CD4-positive, alpha-beta T cell treated with Interleukin-6 at 100 ng/mL for 8 hours (primary cell): ENCODE results near the gene KRTAP5-8.
"Not testable (repeated sequence)": the region's sequence is repeated elsewhere in the genome, so short reads cannot be mapped to it uniquely, and the experiment has no call there.

Experiments used
- DNase-seq: peaks from one replicate; pipeline ENCODE4 v3.0.0-alpha.2; 2020; ENCODE audit warnings: mixed read lengths, low spot score

The KRTAP5-8 gene

GRCh38 chr11:71507102-71507501 is 30.7 kb upstream of the KRTAP5-8 start:
- no peak for DNase-seq

GRCh38 chr11:71518506-71519471 is 19.0 kb upstream of the KRTAP5-8 start:
- DNase-seq: no peak

DNA sequence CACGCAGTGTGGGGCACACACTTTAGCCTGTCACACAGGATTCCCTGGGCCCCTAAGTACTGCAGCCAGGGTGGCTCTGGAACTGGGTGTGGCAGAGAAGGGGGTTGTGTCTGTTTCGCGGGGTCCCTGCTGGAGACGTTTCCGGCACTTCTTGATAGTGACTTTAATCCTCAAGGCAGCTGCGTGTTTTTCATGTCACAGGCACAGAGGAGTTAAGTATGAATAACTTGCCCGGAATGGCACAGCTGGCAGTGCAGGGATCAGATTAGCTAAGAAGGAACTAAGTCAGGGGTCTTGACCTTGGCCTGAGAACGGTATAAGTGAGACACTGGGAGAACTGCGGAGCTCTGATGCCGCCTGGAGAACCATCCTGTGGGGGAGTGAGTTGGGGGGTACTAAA is 18.3 kb upstream of the KRTAP5-8 start:
- no peak for DNase-seq

DNA sequence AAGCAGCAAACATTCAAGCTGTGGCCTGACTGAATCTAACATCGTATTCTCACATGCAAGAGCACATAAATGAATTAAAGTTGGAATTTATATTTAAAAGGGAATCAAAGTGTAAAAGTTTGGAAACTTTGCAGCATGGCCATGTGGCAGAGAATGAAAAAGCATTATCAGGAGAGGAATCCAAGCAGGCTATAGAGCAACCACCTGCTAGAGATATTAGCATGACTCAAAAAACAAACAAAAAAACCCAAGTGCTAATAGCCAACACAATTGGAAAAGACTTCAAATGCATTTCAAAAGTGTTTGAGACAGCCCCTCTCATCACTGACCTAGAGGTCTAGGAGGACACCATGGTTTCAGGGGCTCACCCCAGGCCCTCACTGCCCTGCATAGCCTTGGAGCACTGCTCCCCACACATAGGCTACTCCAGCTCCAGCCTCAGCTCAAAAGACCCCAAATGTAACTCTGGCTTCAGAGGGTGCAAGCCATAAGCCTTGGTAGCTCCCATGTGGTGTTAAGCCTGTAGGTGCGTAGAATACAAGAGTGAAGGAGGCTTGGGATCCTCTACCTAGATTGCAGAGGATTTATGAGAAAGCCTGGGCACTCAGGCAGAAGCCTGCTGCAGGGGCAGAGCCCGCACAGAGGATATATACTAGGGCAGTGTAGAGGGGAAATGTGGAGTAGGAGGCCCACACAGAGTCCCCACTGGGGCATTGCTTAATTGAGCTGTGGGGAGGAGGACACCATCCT is 12.5 kb upstream of the KRTAP5-8 start:
- no peak for DNase-seq

- no peak for DNase-seq
Measured at GRCh38 chr11:71525938-71526495, 11.8 kb upstream of the KRTAP5-8 start.

GRCh38 chr11:71526796-71527575 is 10.8 kb upstream of the KRTAP5-8 start, which contains the start of gene KRTAP5-7:
TSS of gene KRTAP5-7 (plus strand) at chr11:71527267. CDS start at chr11:71527301, 34 bp downstream.
- DNase-seq: not testable (repeated sequence)

DNA sequence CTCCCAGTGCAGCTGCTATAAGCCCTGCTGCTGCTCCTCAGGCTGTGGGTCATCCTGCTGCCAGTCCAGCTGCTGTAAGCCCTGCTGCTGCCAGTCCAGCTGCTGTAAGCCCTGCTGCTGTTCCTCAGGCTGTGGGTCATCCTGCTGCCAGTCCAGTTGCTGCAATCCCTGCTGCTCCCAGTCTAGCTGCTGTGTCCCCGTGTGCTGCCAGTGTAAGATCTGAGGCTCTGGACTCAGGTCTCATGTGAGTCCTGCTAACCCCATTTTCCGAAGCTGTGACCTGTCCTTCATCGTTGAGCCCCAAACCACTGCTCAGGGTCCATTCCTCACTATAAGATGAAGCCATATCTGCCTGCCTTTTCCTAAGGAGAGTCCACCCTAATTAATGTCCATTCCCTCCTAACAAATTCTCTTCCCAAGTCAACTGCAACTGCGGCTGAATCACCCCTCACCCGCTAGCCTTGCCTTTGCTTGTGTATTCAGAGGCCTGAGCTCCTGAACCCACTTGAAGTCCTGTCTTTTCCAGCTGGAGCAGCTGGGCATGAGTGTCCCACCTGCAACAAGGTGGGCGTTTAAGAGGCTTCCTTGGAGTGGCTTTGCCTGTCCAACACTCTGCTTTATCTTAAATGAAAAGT is 10.1 kb upstream of the KRTAP5-8 start:
- no peak for DNase-seq

DNA sequence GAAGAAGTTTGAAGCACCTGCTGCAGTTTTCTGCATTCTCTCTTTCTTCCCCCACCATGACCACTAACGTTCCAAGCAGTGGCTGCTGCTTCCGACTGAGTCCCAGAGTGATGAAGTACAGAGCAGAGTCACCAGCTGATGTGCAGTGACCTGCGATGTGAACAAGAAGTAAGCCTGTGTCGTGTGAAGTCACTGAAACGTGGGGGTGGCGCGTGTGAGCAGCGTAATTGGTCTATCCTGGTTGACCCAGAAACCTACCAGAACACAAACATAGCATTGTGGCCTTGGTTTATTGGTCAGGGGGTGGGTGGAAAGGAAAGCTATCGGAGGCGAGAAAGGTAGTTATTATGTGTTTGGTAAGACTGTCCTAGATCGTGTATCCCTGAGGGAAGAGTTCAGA is 7.2 kb upstream of the KRTAP5-8 start:
- DNase-seq: no peak

DNA sequence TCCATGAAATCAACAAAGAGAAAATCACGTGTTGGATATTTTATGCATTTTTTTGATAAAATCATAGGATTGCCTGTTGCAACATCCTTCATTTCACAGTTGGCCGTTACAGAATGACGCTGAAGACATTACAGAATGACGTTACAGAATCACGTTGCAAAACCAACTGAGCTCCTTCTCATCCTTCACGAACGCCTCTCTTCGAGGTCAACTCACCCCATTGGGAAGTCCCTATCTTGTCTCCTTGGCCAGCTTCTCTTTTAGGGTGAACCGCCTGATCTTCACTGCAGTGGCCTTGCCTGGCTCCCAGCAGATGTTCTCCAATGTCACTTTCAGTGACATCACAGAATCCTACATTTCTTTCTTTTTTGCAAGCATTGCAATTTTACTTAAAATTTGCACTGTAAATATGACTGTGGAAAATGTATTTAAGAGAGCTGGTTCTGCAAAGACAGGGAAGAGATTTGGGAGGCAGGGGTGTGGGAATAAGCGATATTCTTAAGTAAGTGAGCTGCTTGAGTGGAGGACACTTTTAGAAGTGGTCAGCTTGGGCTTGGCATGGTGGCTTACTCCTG is 5.7 kb upstream of the KRTAP5-8 start:
- DNase-seq: no peak

- DNase-seq: not testable (repeated sequence)
Measured at GRCh38 chr11:71534711-71535608, 2.9 kb upstream of the KRTAP5-8 start.

GRCh38 chr11:71535825-71536224 is 2.0 kb upstream of the KRTAP5-8 start:
- no peak for DNase-seq

GRCh38 chr11:71537537-71537936 is 288 bp upstream of the KRTAP5-8 start:
- DNase-seq: no peak

DNA sequence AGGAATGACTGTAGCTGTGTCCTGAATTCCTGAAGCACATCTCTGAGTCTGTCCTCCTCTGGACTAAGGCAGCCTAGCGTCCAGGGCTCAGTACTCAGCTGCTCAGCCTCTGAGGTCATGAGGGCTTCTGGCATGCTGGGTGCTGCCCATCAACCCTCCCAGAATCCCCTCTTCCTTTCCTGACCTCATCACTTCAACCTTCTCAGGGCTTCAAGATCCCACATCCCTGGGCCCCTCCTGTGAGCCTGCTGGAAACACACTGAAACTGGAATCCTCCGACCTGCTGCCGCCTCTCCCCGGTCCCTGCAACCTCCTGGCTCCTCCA is 803 bp downstream of the KRTAP5-8 start:
- no peak for DNase-seq

- DNase-seq: no peak
Measured at GRCh38 chr11:71539017-71539416, 1.2 kb downstream of the KRTAP5-8 start.

GRCh38 chr11:71539971-71540370 is 2.1 kb downstream of the KRTAP5-8 start:
- DNase-seq: not testable (repeated sequence)

GRCh38 chr11:71540521-71541304 is 2.9 kb downstream of the KRTAP5-8 start:
- not testable (repeated sequence) for DNase-seq

DNA sequence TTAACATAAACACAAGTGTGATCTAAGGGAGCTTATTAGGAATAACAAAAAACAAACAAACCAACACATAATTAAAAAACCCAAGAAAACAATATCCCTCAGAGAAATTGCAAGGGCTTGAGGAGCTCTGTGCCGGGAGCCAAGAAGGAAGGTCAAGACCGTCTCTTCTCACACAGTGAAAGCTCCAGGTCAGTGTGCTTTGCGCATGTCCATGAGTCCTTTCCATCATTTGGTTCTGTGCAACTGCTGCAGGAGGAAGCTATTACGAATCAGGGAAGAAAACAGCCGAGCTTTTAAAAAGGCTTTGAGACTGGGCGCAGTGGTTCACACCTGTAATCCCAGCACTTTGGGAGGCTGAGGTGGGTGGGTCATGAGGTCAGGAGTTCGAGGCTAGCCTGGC is 4.6 kb downstream of the KRTAP5-8 start:
- DNase-seq: no peak

DNA sequence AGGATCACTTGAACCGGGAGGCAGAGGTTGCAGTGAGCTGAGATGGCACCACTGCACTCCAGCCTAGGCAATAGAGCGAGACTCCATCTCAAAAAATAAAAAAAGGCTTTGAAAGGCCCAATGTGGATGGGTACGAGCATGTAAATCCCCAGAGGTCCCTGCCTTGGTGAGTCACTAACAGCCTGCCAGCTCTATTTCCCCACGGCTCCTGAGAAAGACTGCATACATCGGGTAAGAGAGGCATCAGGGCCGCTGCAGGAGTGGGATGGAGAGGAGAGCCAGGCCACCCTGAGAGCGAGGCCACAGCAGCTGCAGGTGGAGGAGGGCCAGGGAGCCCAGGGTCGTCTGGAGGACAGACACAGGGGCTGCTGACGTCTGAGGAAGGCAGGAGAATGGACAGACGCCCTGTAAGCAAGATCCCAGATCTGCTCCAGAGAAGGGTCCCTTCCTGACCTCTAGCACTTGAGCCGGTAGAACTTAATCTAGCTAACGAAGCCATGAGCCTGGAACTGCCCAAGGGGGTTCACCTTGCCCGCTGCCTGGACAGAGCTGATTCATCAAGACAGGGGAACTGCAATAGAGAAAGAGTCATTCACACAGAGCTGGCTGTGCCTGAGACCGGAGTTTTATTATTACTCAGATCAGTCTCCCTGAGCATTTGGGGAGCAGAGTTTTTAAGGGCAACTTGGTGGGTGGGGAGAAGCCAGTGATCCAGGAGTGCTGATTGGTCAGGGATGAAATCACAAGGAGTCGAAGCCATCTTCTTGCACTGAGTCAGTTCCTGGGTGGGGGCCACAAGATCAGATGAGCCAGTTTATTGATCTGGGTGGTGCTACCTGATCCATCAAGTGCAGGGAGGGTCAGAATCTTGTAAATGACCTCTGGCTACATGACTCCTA is 5.3 kb downstream of the KRTAP5-8 start:
- DNase-seq: no peak
